Activated T-helper 17 cell treated with anti-CD3 and anti-CD28 coated beads, Interleukin-2, amount 50 U/mL, for 72 hours (primary cell): ENCODE measurements around the gene CAPN10. TPM values are rescaled to one million over a fixed set of nuclear protein-coding genes. Genes with fewer than 3 reads are reported as not detected.

ENCODE experiments used
- ATAC-seq: fragments of 150-1000 bp; cut with Tn5 transposase; replicated peaks from 2 replicates; pipeline ENCODE4 v1.10.0; 2021; ENCODE audit warnings: mild to moderate bottlenecking, moderate library complexity
- H3K27ac Mint-ChIP-seq: one replicate; pipeline ENCODE4 v1.8.0; 2022; ENCODE audit warnings: mixed read lengths
- H3K27me3 Mint-ChIP-seq: one replicate; pipeline ENCODE4 v1.8.0; 2022; ENCODE audit warnings: mixed read lengths
- H3K36me3 Mint-ChIP-seq: one replicate; pipeline ENCODE4 v1.8.0; 2022; ENCODE audit warnings: low read depth, mild to moderate bottlenecking, mixed read lengths
- H3K4me1 Mint-ChIP-seq: one replicate; pipeline ENCODE4 v1.8.0; 2022; ENCODE audit warnings: mixed read lengths
- H3K4me3 Mint-ChIP-seq: one replicate; pipeline ENCODE4 v1.8.0; 2022; ENCODE audit warnings: mild to moderate bottlenecking, mixed read lengths
- H3K9me3 Mint-ChIP-seq: one replicate; pipeline ENCODE4 v1.8.0; 2022; ENCODE audit warnings: mixed read lengths
- total RNA-seq, 2 donors: library from RNA; stranded (reverse); gene quantifications; one replicate each; pipeline ENCODE4 v1.2.3, GENCODE V29; 2022

The CAPN10 gene
- total RNA-seq, 2 donors from 2014 or later = 28.6 to 42.3 TPM

DNA sequence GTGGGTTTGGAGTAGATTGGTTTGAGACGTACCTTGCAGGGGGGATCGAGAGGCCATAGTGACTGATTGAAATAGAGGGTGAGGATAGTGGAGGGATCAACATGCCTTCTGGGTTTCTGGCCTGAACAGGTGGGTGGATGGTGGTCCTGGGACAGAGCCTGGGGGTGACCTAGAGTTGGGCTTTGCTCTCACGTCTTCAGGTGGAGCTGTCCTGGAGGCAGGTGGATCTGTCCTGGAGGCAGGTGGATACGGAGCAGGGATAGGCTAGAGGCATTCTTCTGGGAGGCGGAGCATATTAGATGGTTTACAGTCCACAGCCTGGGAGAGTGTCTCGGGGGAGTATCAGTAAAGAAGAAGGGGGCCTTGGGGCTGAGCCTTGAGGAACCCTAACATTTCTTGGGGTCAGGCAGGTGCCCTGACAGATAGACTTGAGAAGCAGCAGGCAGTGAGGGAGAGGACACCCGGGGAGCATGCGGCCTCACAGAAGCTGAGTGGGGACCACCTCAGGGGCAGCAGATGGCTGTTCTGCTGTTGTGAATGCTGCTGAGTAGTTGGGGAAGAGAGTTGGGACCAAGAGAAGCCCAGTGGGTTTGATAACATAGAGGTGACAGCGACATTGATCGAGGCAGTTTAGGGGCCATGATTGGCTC lies 1.6 kb downstream of the CAPN10 start:
- no peaks in the 10 kb centered on the region for H3K9me3 Mint-ChIP-seq
- peaks cover 19% of the 10 kb centered on the region for H3K36me3 Mint-ChIP-seq
- peak overlapping the region; percentile 92 for H3K4me3 Mint-ChIP-seq
- peaks cover 25% of the 10 kb centered on the region for H3K4me1 Mint-ChIP-seq
- H3K27me3 Mint-ChIP-seq = no peaks in the 10 kb centered on the region
- peak overlapping the region; percentile 37 for H3K27ac Mint-ChIP-seq
- ATAC-seq = no peak

DNA sequence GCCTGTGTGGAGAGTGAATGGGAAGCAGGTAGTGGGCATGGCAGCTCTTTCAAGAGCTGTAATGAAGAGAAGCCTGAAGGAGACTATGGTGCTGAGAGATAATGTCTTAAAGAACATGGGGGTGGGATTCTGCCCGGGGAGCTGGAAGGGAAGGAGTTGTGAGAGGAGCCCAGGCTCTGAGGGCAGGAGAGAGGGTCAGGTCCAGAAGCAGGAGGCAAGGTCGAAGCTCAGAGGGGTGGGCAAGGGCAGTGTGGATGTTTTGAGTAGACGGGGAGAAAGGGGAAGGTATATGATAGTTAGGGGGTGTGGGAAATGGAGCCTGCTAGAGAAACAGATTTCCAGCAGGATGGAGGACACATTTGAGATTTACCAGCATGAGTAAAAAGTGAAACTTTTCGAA lies 2.1 kb downstream of the CAPN10 start:
- peaks cover 19% of the 10 kb centered on the region for H3K36me3 Mint-ChIP-seq
- no peaks in the 10 kb centered on the region for H3K27me3 Mint-ChIP-seq
- no peak for ATAC-seq
- H3K9me3 Mint-ChIP-seq = no peaks in the 10 kb centered on the region
- peak overlapping the region; percentile 92 for H3K4me3 Mint-ChIP-seq
- peak overlapping the region; percentile 37 for H3K27ac Mint-ChIP-seq
- peaks cover 25% of the 10 kb centered on the region for H3K4me1 Mint-ChIP-seq

DNA sequence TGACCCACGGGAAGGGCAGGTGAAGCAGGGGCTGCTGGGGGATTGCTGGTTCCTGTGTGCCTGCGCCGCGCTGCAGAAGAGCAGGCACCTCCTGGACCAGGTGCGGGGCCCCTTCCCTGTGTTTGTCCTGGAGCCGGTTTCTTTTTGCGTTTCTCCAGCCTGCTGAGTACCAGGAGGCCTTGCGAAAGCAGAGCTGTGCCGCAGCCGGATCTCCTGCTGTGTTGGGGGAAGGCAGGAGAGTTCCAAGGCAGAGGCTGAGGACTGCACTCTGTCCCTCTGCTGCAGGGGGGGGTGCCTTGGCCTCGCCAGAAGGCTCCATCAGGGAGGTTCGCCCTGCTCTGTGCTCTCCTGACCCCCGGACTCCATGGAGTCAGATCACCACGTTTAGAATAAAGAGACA lies 2.8 kb downstream of the CAPN10 start:
- Mint-ChIP-seq H3K27me3 (no peaks in the 10 kb centered on the region), H3K4me1 (peaks cover 25% of the 10 kb centered on the region), H3K9me3 (no peaks in the 10 kb centered on the region), H3K36me3 (peaks cover 19% of the 10 kb centered on the region), H3K27ac (no peak overlapping the region), H3K4me3 (no peak overlapping the region)
- no peak for ATAC-seq

DNA sequence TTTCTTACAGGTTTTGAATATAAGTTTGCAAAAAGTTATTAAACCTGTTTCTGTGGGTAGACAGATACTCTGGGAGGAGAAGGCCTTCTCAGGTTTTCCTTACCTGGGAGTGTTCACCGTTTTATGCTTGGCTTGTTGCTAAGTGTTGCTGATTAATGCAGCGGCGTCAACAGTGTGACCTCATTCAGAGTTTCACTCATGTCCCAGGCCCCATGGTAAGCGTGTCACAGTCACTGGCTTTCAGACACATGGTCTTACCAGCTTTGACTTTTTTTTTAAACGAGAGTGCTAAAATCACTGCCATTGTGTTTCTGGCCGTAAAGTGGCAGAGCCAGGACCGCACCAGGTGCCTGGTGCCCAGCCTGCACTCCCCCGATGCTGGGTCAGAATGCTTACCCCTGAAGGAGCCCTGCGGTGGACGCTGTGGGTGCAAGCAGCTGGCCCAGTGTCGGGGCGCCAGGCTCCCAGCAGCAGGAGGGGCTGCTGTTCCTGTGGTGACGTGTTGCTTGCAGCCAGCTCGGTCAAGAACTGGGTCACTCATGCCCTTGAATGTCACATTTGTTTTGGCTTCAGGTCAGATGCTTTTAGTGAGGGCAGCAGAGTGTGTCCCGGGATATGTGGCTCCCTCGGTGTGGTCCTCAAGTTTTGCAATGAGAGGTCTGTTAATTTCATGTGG lies 3.5 kb downstream of the CAPN10 start:
- Mint-ChIP-seq H3K36me3 (peaks cover 19% of the 10 kb centered on the region), H3K4me3 (no peak overlapping the region), H3K4me1 (peaks cover 21% of the 10 kb centered on the region), H3K27me3 (no peaks in the 10 kb centered on the region), H3K9me3 (no peaks in the 10 kb centered on the region), H3K27ac (no peak overlapping the region)
- ATAC-seq = no peak

DNA sequence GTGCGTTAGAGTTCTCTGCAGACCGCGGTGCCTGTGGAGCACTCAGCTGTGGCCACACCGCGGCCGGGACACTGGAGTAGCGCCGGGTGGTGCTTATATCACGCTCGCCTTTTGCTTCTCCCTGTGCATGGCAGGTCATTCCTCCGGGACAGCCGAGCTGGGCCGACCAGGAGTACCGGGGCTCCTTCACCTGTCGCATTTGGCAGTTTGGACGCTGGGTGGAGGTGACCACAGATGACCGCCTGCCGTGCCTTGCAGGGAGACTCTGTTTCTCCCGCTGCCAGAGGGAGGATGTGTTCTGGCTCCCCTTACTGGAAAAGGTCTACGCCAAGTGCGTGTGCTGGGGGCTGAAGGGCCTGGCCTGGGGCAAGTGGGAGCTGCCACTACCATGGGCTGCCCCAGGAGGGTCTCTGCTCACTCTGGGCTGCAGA lies 4.2 kb downstream of the CAPN10 start:
- Mint-ChIP-seq H3K9me3 (no peaks in the 10 kb centered on the region), H3K27me3 (no peaks in the 10 kb centered on the region), H3K4me1 (peaks cover 21% of the 10 kb centered on the region), H3K27ac (peak overlapping the region; percentile 63), H3K36me3 (peaks cover 19% of the 10 kb centered on the region), H3K4me3 (no peak overlapping the region)
- no peak for ATAC-seq

DNA sequence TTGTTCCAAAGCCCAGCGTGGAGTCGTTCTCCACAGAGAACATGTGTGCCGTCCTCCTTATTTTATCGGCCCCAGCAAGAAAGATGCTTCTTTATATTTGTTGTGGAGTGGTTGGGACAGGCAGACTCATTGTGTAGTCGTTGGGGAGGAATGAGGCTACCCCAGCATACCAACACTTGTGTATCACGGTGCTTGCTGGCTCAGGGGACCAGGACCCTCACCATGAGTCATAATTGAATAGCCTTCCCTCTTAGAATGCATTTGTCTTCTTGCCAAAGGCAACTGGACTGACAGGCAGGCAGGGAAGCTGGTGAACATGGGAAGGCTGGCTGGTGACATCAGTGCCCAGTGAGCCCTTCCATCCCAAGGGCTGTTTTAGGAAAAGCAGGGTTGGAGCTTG lies 4.7 kb downstream of the CAPN10 start:
- H3K27ac Mint-ChIP-seq = peak overlapping the region; percentile 63
- H3K36me3 Mint-ChIP-seq = peaks cover 19% of the 10 kb centered on the region
- H3K4me3 Mint-ChIP-seq = no peak overlapping the region
- peaks cover 21% of the 10 kb centered on the region for H3K4me1 Mint-ChIP-seq
- H3K27me3 Mint-ChIP-seq = no peaks in the 10 kb centered on the region
- no peak for ATAC-seq
- H3K9me3 Mint-ChIP-seq = no peaks in the 10 kb centered on the region

DNA sequence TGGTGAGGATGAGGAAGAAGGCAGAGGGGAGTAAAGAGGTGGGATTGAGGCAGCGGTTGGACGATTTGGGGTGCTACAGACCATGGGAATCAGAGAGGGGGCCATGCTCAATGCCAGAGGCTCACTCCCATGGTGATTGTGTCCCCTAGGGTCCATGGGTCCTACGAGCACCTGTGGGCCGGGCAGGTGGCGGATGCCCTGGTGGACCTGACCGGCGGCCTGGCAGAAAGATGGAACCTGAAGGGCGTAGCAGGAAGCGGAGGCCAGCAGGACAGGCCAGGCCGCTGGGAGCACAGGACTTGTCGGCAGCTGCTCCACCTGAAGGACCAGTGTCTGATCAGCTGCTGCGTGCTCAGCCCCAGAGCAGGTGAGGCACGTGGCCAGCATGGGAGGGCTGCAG lies 5.2 kb downstream of the CAPN10 start:
- Mint-ChIP-seq H3K4me3 (no peak overlapping the region), H3K4me1 (peaks cover 21% of the 10 kb centered on the region), H3K27ac (peak overlapping the region; percentile 63), H3K36me3 (peaks cover 19% of the 10 kb centered on the region), H3K27me3 (no peaks in the 10 kb centered on the region), H3K9me3 (no peaks in the 10 kb centered on the region)
- no peak for ATAC-seq

DNA sequence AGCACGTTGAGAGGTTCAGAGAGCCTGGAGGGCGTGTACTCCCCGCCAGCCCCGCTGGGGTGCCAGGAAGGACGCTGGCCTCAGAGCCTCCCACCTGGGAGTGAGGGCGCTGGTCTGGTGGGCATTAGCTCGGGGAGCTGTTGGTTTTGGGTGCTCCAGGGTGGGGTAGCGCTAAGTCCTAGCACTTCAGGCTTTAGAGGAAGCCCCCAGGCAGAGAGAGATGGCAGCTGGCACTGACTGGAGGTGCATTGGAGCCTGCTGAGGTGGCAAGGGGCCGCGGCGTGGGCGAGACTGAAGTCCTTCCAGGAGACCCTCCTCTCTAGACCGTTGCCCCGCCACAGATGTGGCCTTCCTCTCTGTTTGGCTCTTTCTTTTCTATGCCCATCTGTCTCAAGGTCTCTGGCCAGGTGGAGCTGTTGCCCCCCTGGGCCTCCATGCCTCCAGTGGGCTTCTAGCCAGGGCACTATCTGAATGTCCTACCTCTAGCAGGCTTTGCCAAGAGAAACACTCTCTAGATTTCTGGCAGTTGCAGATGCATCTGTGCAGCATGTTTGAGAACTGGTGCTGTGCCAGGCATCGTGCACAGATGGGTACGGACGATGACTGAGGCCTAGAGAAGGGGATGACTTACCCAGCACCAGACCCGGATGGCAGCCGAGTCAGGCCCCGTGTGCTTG lies 6.6 kb downstream of the CAPN10 start:
- Mint-ChIP-seq H3K4me3 (no peak overlapping the region), H3K27me3 (no peaks in the 10 kb centered on the region), H3K36me3 (peaks cover 19% of the 10 kb centered on the region), H3K4me1 (peaks cover 14% of the 10 kb centered on the region), H3K27ac (no peak overlapping the region), H3K9me3 (no peaks in the 10 kb centered on the region)
- ATAC-seq = no peak

DNA sequence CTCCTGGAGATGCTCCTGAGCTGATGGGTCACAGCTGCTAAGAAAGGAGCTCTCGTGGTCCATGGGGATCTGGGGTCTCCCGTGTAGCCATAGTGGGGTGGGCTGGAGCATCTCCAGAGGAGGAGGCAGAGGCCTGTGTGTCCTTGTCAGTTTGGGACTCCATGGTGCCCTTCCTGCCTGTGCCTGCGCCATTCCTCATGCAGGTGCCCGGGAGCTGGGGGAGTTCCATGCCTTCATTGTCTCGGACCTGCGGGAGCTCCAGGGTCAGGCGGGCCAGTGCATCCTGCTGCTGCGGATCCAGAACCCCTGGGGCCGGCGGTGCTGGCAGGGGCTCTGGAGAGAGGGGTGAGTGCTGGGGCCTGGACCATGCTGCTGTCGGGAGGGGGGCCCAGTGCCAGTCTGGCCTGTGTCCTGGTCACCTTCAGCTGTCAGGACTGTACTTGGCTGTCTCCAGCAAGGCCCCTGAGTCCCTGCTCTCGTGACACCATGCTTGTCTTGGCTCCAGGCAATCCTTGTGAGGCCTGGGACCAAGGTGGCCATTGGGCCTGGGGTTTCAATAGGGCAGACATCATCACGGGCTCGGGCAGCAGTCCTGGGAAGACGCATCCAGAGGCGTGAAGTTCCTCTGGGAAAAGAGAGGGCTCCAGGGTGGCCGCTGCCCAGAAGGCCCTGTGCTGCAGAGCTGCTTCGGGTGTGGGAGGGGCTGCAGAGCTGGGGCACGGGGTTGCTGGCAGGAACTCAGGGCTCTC lies 7.3 kb downstream of the CAPN10 start:
- Mint-ChIP-seq H3K27me3 (no peaks in the 10 kb centered on the region), H3K4me1 (peaks cover 7% of the 10 kb centered on the region), H3K27ac (no peak overlapping the region), H3K9me3 (no peaks in the 10 kb centered on the region), H3K4me3 (no peak overlapping the region), H3K36me3 (peaks cover 19% of the 10 kb centered on the region)
- no peak for ATAC-seq

DNA sequence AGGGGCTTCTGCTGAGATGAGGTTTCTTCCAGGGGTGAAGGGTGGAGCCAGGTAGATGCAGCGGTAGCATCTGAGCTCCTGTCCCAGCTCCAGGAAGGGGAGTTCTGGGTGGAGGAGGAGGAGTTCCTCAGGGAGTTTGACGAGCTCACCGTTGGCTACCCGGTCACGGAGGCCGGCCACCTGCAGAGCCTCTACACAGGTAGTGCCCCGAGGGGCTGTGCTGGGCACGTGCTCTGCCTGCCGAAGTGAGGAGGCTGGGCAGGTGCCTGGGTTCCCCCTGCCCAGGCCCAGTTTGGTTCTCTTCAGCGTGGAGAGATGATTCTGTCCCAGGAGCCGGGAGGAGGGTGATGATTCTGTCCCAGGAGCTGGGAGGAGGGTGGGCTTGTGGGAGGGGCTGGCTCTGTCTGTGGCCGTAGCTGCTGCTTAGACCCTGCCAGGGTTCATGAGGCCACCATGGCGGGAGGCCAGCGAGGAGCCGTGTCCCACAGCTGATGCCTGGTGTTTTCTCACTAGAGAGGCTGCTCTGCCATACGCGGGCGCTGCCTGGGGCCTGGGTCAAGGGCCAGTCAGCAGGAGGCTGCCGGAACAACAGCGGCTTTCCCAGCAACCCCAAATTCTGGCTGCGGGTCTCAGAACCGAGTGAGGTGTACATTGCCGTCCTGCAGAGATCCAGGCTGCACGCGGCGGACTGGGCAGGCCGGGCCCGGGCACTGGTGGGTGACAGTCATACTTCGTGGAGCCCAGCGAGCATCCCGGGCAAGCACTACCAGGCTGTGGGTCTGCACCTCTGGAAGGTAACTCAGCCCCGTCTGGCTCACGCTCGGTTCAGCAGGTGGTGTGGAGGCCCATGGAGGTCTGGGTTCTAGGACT lies 8.2 kb downstream of the CAPN10 start:
- Mint-ChIP-seq H3K36me3 (peaks cover 18% of the 10 kb centered on the region), H3K4me3 (no peak overlapping the region)

DNA sequence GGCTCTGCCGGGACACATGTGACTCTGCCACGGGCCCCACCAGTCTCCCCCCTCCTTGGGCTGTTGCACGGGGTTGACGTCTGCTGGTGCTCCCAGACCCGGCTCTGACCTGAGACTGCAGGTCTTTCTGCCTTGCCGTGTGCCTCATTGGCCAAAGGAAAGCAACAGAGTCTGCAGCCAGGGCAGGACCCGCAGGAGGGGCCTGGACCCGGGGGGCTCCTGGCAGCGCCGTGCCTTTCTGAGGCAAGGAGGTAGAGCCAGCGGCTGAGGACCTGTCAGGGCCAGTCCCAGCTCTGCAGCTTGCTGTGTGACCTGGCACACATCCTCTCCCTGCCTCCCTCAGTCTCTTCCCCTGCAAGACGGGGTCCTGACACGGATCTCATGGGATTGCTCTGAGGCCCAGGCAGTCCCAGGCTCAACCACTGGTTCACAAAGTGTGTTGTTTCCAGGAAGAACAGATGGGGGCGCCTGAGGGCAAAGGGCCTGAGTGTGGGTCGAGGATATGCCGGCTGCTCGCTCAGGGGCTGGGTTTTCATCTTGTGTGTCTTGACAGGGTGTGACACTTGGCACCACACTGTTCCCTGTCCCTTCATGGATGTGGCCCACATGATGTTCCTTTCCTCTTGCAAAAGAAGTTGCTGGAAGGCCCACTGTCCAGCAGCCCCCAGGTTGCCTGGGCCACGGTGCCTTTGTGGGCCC lies 9.0 kb downstream of the CAPN10 start:
- no peak overlapping the region for H3K4me3 Mint-ChIP-seq
- H3K27ac Mint-ChIP-seq = no peak overlapping the region
- peaks cover 18% of the 10 kb centered on the region for H3K36me3 Mint-ChIP-seq
- ATAC-seq = no peak
- no peaks in the 10 kb centered on the region for H3K27me3 Mint-ChIP-seq
- H3K9me3 Mint-ChIP-seq = no peaks in the 10 kb centered on the region
- peaks cover 3% of the 10 kb centered on the region for H3K4me1 Mint-ChIP-seq

More for the DNA sequence above, 8.2 kb downstream of the CAPN10 start:
- H3K27ac Mint-ChIP-seq = no peak overlapping the region
- H3K9me3 Mint-ChIP-seq = no peaks in the 10 kb centered on the region
- no peaks in the 10 kb centered on the region for H3K27me3 Mint-ChIP-seq
- peaks cover 3% of the 10 kb centered on the region for H3K4me1 Mint-ChIP-seq
- no peak for ATAC-seq

DNA sequence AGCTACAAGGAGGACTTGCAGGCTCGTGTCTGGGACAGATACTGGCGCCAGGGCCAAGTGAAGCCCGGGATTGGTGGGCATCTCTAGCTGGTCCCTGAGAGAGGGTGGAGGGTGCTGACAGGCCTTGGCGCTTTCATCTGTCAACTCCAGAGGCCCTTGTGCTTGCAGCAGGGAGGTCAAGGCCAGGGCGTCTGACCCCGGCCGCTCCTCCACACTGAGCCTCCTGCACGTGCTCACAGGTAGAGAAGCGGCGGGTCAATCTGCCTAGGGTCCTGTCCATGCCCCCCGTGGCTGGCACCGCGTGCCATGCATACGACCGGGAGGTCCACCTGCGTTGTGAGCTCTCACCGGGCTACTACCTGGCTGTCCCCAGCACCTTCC lies 9.5 kb downstream of the CAPN10 start:
- ATAC-seq = no peak
- Mint-ChIP-seq H3K27ac (no peak overlapping the region), H3K4me3 (no peak overlapping the region), H3K36me3 (peaks cover 18% of the 10 kb centered on the region), H3K9me3 (no peaks in the 10 kb centered on the region), H3K27me3 (no peaks in the 10 kb centered on the region), H3K4me1 (peaks cover 3% of the 10 kb centered on the region)

DNA sequence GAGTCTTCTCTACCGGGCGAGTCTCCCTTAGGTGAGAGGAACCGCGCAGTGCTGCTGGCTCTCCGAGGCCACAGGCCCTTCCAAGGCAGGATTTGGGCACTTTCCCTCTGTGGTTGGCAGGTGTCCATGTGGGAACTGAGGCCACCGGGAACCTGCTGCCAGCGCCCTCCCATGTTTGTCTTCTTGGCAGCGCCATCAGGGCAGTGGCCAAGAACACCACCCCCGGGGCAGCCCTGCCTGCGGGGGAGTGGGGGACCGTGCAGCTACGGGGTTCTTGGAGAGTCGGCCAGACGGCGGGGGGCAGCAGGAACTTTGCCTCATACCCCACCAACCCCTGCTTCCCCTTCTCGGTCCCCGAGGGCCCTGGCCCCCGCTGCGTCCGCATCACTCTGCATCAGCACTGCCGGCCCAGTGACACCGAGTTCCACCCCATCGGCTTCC lies 10.0 kb downstream of the CAPN10 start:
- H3K4me3 Mint-ChIP-seq = no peak overlapping the region
- H3K4me1 Mint-ChIP-seq = peaks cover 1% of the 10 kb centered on the region
- no peak overlapping the region for H3K27ac Mint-ChIP-seq
- no peak for ATAC-seq
- H3K27me3 Mint-ChIP-seq = no peaks in the 10 kb centered on the region
- H3K36me3 Mint-ChIP-seq = peaks cover 16% of the 10 kb centered on the region
- no peaks in the 10 kb centered on the region for H3K9me3 Mint-ChIP-seq
